Measurements from ENCODE around the gene ARID5B.

DNA sequence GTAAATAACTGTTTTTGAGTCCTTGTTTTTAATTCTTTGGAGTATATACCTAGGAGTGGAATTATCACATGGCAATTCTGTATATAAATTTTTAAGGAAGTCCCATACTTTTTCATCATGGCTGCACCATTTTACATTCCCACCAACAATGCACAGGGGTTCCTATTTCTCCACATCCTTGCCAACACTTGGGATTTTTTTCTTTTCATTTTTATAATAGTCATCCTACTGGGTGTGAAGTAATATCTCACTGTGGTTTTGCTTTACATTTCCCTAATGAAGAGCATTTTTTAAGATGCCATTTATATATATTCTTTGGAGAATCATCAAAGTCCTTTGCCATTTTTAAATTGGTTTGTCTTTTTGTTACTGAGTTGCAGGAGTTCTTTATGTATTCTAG, 89.7 kb downstream of the ARID5B start:
- TF ChIP-seq, protein P1, sequence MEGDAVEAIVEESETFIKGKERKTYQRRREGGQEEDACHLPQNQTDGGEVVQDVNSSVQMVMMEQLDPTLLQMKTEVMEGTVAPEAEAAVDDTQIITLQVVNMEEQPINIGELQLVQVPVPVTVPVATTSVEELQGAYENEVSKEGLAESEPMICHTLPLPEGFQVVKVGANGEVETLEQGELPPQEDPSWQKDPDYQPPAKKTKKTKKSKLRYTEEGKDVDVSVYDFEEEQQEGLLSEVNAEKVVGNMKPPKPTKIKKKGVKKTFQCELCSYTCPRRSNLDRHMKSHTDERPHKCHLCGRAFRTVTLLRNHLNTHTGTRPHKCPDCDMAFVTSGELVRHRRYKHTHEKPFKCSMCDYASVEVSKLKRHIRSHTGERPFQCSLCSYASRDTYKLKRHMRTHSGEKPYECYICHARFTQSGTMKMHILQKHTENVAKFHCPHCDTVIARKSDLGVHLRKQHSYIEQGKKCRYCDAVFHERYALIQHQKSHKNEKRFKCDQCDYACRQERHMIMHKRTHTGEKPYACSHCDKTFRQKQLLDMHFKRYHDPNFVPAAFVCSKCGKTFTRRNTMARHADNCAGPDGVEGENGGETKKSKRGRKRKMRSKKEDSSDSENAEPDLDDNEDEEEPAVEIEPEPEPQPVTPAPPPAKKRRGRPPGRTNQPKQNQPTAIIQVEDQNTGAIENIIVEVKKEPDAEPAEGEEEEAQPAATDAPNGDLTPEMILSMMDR (IDR thresholded peaks at IDR 0.05; ENCODE audit: poor library complexity, severe bottlenecking) = no peak
- TF ChIP-seq EZH2 (IDR thresholded peaks at IDR 0.05; ENCODE audit: borderline replicate concordance, insufficient read depth, low read length, poor library complexity, severe bottlenecking) = no peak

Data from neural cell (in vitro differentiated cells).